ENCODE data around the gene PLK3.

GRCh38 chr1:44803312-44804095 lies 3.3 kb downstream of the PLK3 start:
- TF ChIP-seq POLR2A (IDR thresholded peaks at IDR 0.05) (no peak), CTCF (IDR thresholded peaks at IDR 0.05) (no peak)
